22Rv1 (cell line): ENCODE data around the gene TNS3.

ENCODE experiments used
- H3K27ac ChIP-seq: fragments of 450-650 bp; 2 replicates; pipeline ENCODE4 v1.5.1; 2017
- ZFX ChIP-seq: fragments of 450-650 bp; IDR thresholded peaks from 2 replicates; pipeline ENCODE4 v1.6.1; 2017; ENCODE audit warnings: antibody characterized with exemption, borderline replicate concordance
- TF ChIP-seq, protein P1 (sequence below): fragments of 450-650 bp; IDR thresholded peaks from 2 replicates; pipeline ENCODE4 v1.5.1; 2017; ENCODE audit warnings: mild to moderate bottlenecking

TNS3 gene

DNA sequence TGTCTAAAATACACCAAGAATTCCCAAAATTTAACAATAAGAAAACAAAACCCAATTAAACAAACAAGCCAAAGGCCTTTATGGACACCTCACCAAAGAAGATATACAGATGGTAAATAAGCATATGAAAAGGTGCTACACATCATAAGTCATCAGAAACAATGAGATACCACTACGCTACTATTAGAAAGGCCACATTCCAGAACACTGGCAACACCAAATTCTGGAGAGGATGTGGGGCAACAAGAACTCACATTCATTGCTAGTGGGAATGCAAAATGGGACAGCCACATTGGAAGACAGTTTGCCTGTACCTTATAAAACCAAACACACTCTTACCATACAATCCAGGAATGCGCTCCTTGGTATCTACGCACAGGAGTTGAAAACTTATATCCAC, 291.4 kb downstream of the TNS3 start:
- TF ChIP-seq ZFX: no peak
- TF ChIP-seq, protein P1, sequence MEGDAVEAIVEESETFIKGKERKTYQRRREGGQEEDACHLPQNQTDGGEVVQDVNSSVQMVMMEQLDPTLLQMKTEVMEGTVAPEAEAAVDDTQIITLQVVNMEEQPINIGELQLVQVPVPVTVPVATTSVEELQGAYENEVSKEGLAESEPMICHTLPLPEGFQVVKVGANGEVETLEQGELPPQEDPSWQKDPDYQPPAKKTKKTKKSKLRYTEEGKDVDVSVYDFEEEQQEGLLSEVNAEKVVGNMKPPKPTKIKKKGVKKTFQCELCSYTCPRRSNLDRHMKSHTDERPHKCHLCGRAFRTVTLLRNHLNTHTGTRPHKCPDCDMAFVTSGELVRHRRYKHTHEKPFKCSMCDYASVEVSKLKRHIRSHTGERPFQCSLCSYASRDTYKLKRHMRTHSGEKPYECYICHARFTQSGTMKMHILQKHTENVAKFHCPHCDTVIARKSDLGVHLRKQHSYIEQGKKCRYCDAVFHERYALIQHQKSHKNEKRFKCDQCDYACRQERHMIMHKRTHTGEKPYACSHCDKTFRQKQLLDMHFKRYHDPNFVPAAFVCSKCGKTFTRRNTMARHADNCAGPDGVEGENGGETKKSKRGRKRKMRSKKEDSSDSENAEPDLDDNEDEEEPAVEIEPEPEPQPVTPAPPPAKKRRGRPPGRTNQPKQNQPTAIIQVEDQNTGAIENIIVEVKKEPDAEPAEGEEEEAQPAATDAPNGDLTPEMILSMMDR: no peak
- H3K27ac ChIP-seq: no peak overlapping the region

GRCh38 chr7:47288060-47288459, 293.9 kb downstream of the TNS3 start:
- TF ChIP-seq, protein P1: no peak
- TF ChIP-seq ZFX: no peak
- no peak overlapping the region for H3K27ac ChIP-seq

- TF ChIP-seq, protein P1: no peak
- no peak for TF ChIP-seq ZFX
- no peak overlapping the region for H3K27ac ChIP-seq
Observed at GRCh38 chr7:47285860-47286491, 295.9 kb downstream of the TNS3 start.

DNA sequence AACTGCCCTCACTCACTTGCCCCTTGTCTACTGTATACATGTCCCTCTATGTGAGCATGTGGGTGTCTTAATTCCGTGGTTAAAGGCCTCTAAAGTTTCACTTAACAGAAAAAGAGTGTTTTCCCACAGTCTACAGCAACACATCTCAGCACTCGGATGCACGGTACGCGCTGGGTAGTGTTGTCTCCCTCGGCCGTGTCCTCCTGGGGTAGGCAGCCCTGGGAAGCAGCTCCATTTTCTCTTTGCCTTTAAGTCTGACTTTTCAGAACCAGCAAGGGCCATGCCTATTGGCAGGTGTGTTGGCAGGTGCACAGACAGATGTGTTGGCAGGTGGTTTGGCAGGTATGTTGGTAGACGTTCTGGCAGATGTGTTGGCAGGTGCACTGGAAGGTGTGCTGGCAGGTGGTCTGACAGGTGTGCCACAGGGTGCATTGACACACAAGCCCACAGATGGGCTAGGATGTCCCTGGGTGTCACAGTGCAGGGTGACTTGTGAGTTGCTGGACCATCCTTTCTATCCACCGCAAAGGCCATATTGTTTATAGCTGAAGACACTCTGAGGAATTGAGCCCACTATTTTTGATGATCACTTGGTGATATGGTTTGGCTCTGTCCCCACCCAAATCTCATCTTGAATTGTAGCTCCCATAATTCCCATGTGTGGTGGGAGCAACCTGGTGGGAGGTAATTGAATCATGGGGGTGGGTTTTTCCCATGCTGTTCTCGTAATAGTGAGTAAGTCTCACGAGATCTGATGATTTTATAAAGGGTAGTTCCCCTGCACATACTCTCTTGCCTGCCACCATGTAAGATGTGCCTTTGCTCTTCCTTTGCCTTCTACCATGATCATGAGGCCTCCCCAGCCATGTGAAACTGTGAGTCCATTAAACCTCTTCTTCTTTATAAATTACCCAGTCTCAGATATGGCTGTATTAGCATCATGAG, 296.9 kb downstream of the TNS3 start:
- no peak overlapping the region for H3K27ac ChIP-seq
- no peak for TF ChIP-seq ZFX
- TF ChIP-seq, protein P1: no peak

GRCh38 chr7:47283497-47284131, 298.3 kb downstream of the TNS3 start:
- TF ChIP-seq, protein P1: no peak
- TF ChIP-seq ZFX: no peak
- no peak overlapping the region for H3K27ac ChIP-seq

DNA sequence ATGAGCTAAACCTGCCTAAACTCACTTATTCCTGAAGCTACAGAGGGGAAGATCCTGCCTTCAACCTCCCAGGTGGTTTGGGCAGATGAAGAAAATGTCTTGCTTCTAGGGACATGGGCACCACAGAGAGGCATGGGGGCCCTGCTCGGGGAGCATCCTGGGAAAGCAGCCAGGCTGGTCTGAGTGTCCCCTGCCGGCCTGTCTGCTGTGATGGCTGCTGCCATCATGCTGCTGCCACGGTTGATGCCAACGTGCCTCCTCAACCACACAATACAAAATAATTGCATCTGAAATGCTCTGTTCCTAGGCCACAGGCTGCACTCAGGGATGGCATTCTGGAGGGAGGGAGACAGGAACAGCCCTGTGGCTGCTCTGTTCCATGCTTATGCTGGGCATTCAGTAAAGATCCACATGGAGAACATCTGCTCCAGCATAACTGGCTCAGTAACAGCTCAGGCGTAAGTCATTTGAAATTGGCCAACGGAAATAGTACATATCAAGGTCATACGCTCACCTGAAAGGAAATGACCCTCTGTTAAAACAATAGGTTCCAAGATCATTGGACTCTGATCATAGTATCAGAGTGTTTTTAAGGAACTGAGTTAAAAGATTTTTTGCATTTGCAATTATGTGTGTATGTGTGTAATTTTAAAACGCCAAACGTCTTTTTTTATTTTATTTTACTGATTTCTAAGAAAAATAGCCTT, 299.0 kb downstream of the TNS3 start:
- TF ChIP-seq ZFX: no peak
- TF ChIP-seq, protein P1: no peak

More for the DNA sequence above, 299.0 kb downstream of the TNS3 start:
- H3K27ac ChIP-seq: no peak overlapping the region
